Tibial artery (tissue), 4 donors: Measurements from ENCODE around the gene CLCN5.

Experiments
- DNase-seq, 2 donors: peaks; one replicate each; pipeline ENCODE4 v3.0.0-alpha.2; 2019
- H3K27ac ChIP-seq, 2 donors: fragments of 200-600 bp; sonication (generic) in 1 of 2; 1 replicate in 1 of 2; 2 replicates in 1 of 2; pipeline ENCODE4 v1.5.1; 2018 to 2019; ENCODE audit warnings: mild to moderate bottlenecking in 1 of 2
- H3K27me3 ChIP-seq, 2 donors: fragments of 200-600 bp; sonication (generic) in 1 of 2; one replicate each; pipeline versions ENCODE4 v1.5.1 to v1.6.0; 2016 to 2019
- H3K36me3 ChIP-seq, 3 donors: fragments of 200-600 bp; sonication (generic) in 2 of 3; one replicate each; pipeline ENCODE4 v1.5.1; 2016 to 2019; ENCODE audit warnings: mild to moderate bottlenecking in 2 of 3
- H3K4me1 ChIP-seq, 4 donors: fragments of 200-600 bp; sonication (generic) in 2 of 4; 1 replicate in 3 of 4; 2 replicates in 1 of 4; pipeline ENCODE4 v1.5.1; 2016 to 2019
- H3K4me3 ChIP-seq, 2 donors: fragments of 200-600 bp; sonication (generic) in 1 of 2; 1 replicate in 1 of 2; 2 replicates in 1 of 2; pipeline ENCODE4 v1.5.1; 2018 to 2019; ENCODE audit warnings: mild to moderate bottlenecking in 2 of 2
- H3K9me3 ChIP-seq, 3 donors: fragments of 200-600 bp; sonication (generic) in 1 of 3; one replicate each; pipeline ENCODE4 v1.5.1; 2016 to 2019
- CTCF ChIP-seq, 2 experiments: fragments of 200-600 bp in 1 of 2; fragments of 450-650 bp in 1 of 2; IDR thresholded peaks; one replicate each; pipeline ENCODE4 v1.5.1; 2017 to 2019; ENCODE audit warnings: antibody characterized with exemption in 2 of 2, mild to moderate bottlenecking in 1 of 2, moderate library complexity in 1 of 2
- intact Hi-C: fragments of 100-400 bp; cut with DNase I; formaldehyde crosslinking; loops from one replicate; pipeline ENCODE4 v1.15.0; 2023; ENCODE audit warnings: low total_unique reads

CLCN5 gene

GRCh38 chrX:49951524-49952193 lies 29.3 kb downstream of the CLCN5 start:
- intact Hi-C loops, result loop anchor here (5.0 kb wide), 1 partner anchor 789 kb away; the partner anchor contains the start of gene MAGIX
- Histone ChIP-seq H3K4me1 (no peaks in the 10 kb centered on the region), H3K27me3 (no peaks in the 10 kb centered on the region), H3K36me3 (no peaks in the 10 kb centered on the region), H3K4me3 (no peak overlapping the region), H3K27ac (no peak overlapping the region), H3K9me3 (no peaks in the 10 kb centered on the region)
- no peak for TF ChIP-seq CTCF (IDR thresholded peaks at IDR 0.05)
- DNase-seq, result no peak

GRCh38 chrX:49956313-49956712 lies 33.9 kb downstream of the CLCN5 start:
- Histone ChIP-seq H3K36me3 (no peaks in the 10 kb centered on the region), H3K27me3 (no peaks in the 10 kb centered on the region), H3K27ac (no peak overlapping the region), H3K9me3 (no peaks in the 10 kb centered on the region), H3K4me3 (no peak overlapping the region), H3K4me1 (no peaks in the 10 kb centered on the region)
- no peak for TF ChIP-seq CTCF (IDR thresholded peaks at IDR 0.05)
- DNase-seq, result no peak
- intact Hi-C loops, result no loop called here

- TF ChIP-seq CTCF (IDR thresholded peaks at IDR 0.05), result no peak
- H3K27me3 ChIP-seq, result no peaks in the 10 kb centered on the region
- H3K4me1 ChIP-seq, result no peaks in the 10 kb centered on the region
- H3K27ac ChIP-seq, result no peak overlapping the region
- no peaks in the 10 kb centered on the region for H3K9me3 ChIP-seq
- H3K36me3 ChIP-seq, result no peaks in the 10 kb centered on the region
- no peak for DNase-seq
- intact Hi-C loops, result no loop called here
- H3K4me3 ChIP-seq, result no peak overlapping the region
Measured at GRCh38 chrX:49958727-49959485, 36.5 kb downstream of the CLCN5 start.

- no peak for DNase-seq
- no peaks in the 10 kb centered on the region for H3K9me3 ChIP-seq
- H3K27ac ChIP-seq, result no peak overlapping the region
- H3K27me3 ChIP-seq, result no peaks in the 10 kb centered on the region
- TF ChIP-seq CTCF (IDR thresholded peaks at IDR 0.05), result no peak
- no peak overlapping the region for H3K4me3 ChIP-seq
- H3K4me1 ChIP-seq, result no peaks in the 10 kb centered on the region
- intact Hi-C loops, result no loop called here
- no peaks in the 10 kb centered on the region for H3K36me3 ChIP-seq
Measured at GRCh38 chrX:49959602-49960001, 37.2 kb downstream of the CLCN5 start.

GRCh38 chrX:49960061-49960460 lies 37.7 kb downstream of the CLCN5 start:
- H3K36me3 ChIP-seq, result no peaks in the 10 kb centered on the region
- no peak overlapping the region for H3K4me3 ChIP-seq
- H3K27me3 ChIP-seq, result no peaks in the 10 kb centered on the region
- no peak for TF ChIP-seq CTCF (IDR thresholded peaks at IDR 0.05)
- intact Hi-C loops, result no loop called here
- H3K27ac ChIP-seq, result no peak overlapping the region
- no peaks in the 10 kb centered on the region for H3K4me1 ChIP-seq
- no peaks in the 10 kb centered on the region for H3K9me3 ChIP-seq
- no peak for DNase-seq
